GM12864 (cell line): Measurements from ENCODE around the gene SLAMF1.

Experiments
- DNase-seq: peaks from one replicate; pipeline ENCODE4 v3.0.0-alpha.2; 2011; ENCODE audit warnings: low read depth
- H3K4me3 ChIP-seq: 2 replicates; pipeline ENCODE4 v1.5.1; 2011; ENCODE audit warnings: mild to moderate bottlenecking, low read depth, low read length, control low read depth
- CTCF ChIP-seq: IDR thresholded peaks from 2 replicates; pipeline ENCODE4 v1.5.1; 2011; ENCODE audit warnings: low read depth, mild to moderate bottlenecking, moderate library complexity, low read length, control low read depth, inconsistent platforms; ENCODE audit errors: missing control alignments

The SLAMF1 gene

GRCh38 chr1:160636547-160636946 lies 10.3 kb downstream of the SLAMF1 start:
- no peak overlapping the region for H3K4me3 ChIP-seq
- no peak for TF ChIP-seq CTCF
- no peak for DNase-seq

GRCh38 chr1:160636076-160636475 lies 10.8 kb downstream of the SLAMF1 start:
- no peak overlapping the region for H3K4me3 ChIP-seq
- TF ChIP-seq CTCF = no peak
- DNase-seq = no peak

GRCh38 chr1:160634543-160635491 lies 12.0 kb downstream of the SLAMF1 start:
- no peak overlapping the region for H3K4me3 ChIP-seq
- no peak for DNase-seq
- TF ChIP-seq CTCF = no peak

GRCh38 chr1:160633330-160633903 lies 13.4 kb downstream of the SLAMF1 start:
- H3K4me3 ChIP-seq = no peak overlapping the region
- DNase-seq = no peak
- no peak for TF ChIP-seq CTCF

GRCh38 chr1:160631983-160632625 lies 14.7 kb downstream of the SLAMF1 start:
- H3K4me3 ChIP-seq = no peak overlapping the region
- no peak for TF ChIP-seq CTCF
- DNase-seq = no peak

GRCh38 chr1:160630523-160631451 lies 16.1 kb downstream of the SLAMF1 start:
- no peak for TF ChIP-seq CTCF
- no peak for DNase-seq
- H3K4me3 ChIP-seq = no peak overlapping the region
